Measurements from ENCODE around the gene KLK1.
"Not testable (repeated sequence)": the region's sequence is repeated elsewhere in the genome, so short reads cannot be mapped to it uniquely, and the experiment has no call there.

Gene KLK1

DNA sequence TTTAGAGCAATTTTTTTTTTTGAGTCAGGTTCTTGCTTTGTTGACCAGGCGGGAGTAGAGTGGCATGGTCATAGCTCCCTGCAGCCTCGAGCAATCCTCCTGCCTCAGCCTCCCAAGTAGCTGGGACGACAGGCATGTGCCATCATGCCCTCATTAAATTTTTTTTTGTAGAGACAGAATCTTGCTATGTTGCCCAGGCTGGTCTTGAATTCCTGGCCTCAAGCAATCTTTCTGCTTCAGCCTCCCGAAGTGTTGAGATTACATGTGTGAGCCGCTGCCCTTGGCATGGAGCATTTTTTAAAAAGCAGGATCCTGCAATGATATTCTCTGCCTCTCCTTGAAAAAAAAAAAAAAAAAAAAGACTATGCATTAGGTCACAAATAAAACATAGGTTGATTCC lies 47.5 kb downstream of the KLK1 start:
- no peak overlapping the region for H3K4me3 ChIP-seq (ENCODE audit: low read depth, low read length)
- no peak for DNase-seq (ENCODE audit: low read depth)
- TF ChIP-seq, protein P1, sequence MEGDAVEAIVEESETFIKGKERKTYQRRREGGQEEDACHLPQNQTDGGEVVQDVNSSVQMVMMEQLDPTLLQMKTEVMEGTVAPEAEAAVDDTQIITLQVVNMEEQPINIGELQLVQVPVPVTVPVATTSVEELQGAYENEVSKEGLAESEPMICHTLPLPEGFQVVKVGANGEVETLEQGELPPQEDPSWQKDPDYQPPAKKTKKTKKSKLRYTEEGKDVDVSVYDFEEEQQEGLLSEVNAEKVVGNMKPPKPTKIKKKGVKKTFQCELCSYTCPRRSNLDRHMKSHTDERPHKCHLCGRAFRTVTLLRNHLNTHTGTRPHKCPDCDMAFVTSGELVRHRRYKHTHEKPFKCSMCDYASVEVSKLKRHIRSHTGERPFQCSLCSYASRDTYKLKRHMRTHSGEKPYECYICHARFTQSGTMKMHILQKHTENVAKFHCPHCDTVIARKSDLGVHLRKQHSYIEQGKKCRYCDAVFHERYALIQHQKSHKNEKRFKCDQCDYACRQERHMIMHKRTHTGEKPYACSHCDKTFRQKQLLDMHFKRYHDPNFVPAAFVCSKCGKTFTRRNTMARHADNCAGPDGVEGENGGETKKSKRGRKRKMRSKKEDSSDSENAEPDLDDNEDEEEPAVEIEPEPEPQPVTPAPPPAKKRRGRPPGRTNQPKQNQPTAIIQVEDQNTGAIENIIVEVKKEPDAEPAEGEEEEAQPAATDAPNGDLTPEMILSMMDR (conservative IDR thresholded peaks at IDR 0.05; ENCODE audit: low read depth, low read length), result no peak

DNA sequence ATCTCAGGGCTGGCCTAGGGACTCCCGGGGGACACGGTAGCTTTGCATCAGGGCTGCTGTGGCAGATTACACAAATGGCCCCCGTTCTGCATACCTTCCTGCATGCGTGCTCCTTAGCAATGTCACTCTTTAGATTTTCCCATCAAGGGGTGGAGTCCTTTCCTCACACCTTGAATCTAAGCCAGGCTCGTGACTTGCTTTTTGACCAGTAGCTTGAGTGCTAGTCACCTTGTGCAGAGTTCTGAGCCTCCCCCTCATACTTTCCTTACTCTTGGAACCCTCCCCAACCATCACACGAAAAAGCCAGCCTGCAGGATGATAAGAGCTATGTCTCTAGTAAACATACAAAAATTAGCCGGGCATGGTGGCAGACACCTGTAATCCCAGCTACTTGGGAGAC lies 50.1 kb downstream of the KLK1 start:
- not testable (repeated sequence) for DNase-seq (ENCODE audit: low read depth); H3K4me3 ChIP-seq (ENCODE audit: low read depth, low read length)

DNA sequence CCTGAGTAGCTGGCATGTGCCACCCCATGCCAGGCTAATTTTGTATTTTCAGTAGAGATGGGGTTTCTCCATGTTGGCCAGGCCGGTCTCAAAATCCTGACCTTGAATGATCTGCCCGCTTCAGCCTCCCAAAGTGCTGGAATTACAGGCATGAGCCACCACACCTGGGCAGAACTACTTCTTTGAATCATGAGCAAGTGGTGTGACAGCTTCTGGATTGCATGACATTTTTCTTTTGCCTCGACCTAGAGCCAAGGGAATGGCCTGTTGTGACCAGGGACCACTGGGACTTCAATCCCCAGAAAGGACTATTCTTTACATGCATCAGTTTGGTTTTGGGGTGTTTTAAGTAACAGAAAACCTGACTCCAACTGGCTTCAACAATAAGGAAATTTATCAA lies 50.7 kb downstream of the KLK1 start:
- H3K4me3 ChIP-seq (ENCODE audit: low read depth, low read length); DNase-seq (ENCODE audit: low read depth): not testable (repeated sequence)

DNA sequence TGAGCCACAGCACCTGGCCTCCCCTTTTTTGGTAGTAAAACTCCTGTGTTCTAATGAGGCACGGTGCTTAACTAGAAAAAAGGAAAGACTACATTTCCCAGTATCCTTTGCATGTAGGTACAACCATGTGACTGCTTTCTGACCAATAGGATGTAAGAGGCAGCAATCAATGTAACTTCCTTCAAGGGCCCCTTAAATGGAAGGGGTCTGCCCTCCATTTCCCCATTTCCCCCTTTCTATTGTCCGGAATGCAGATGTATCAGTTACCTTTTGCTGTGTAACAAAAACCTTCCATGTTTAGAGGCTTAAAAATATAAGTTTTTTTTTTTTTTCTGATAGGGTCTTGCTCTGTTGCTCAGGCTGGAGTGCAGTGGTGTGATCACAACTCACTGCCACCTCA lies 51.1 kb downstream of the KLK1 start:
- TF ChIP-seq, protein P1 (conservative IDR thresholded peaks at IDR 0.05; ENCODE audit: low read depth, low read length), result no peak
- DNase-seq (ENCODE audit: low read depth), result peak; percentile 28
- H3K4me3 ChIP-seq (ENCODE audit: low read depth, low read length), result no peak overlapping the region

DNA sequence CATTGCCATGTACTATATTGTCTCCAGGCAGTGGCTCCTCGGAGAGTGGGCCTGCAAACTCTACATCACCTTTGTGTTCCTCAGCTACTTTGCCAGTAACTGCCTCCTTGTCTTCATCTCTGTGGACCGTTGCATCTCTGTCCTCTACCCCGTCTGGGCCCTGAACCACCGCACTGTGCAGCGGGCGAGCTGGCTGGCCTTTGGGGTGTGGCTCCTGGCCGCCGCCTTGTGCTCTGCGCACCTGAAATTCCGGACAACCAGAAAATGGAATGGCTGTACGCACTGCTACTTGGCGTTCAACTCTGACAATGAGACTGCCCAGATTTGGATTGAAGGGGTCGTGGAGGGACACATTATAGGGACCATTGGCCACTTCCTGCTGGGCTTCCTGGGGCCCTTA lies 52.7 kb downstream of the KLK1 start:
- DNase-seq (ENCODE audit: low read depth), result no peak
- no peak overlapping the region for H3K4me3 ChIP-seq (ENCODE audit: low read depth, low read length)
- TF ChIP-seq, protein P1 (conservative IDR thresholded peaks at IDR 0.05; ENCODE audit: low read depth, low read length), result no peak

DNA sequence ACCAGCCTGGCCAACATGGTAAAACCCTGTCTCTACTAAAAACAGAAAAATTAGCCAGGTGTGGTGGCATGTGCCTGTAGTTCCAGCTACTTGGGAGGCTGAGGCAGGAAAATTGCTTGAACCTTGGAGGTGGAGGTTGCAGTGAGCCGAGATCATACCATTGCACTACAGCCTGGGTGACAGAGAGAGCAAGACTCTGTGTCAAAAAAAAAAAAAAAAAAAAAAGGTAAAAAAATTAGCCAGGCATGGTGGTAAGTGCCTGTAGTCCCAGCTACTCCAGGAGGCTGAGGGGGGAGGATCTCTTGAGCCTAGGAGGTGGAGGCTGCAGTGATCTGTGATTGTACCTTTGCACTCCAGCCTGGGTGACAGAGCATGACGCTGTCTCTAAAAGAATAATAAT lies 53.4 kb downstream of the KLK1 start, which contains the start of gene GPR32:
TSS of gene GPR32 (plus strand) at position 301 of the 400 bp plus-strand sequence. CDS start 137 bp downstream, outside the sequence.
- DNase-seq (ENCODE audit: low read depth); H3K4me3 ChIP-seq (ENCODE audit: low read depth, low read length): not testable (repeated sequence)

Data from choroid plexus epithelial cell (primary cell).